ENCODE results near the gene ZFAND5.

The ZFAND5 gene

GRCh38 chr9:72356041-72356582 is 8.9 kb downstream of the ZFAND5 start:
- peaks cover 32% of the 10 kb centered on the region for H3K4me1 ChIP-seq (ENCODE audit: low read length)
- no peaks in the 10 kb centered on the region for H3K9me3 ChIP-seq (replicated peaks; ENCODE audit: insufficient read depth, low read length)
- peaks cover 12% of the 10 kb centered on the region for H3F3A ChIP-seq (ENCODE audit: insufficient read depth, low read length)
- H3K9ac ChIP-seq (ENCODE audit: low read length) = no peak overlapping the region
- peaks cover 59% of the 10 kb centered on the region for H3K79me2 ChIP-seq (ENCODE audit: low read length)
- peaks cover 43% of the 10 kb centered on the region for H3K36me3 ChIP-seq (replicated peaks; ENCODE audit: insufficient read depth, low read length)
- H3K27me3 ChIP-seq (replicated peaks; ENCODE audit: insufficient read depth, low read length) = no peaks in the 10 kb centered on the region
- no peak for DNase-seq
- H3K9me2 ChIP-seq (replicated peaks; ENCODE audit: insufficient read depth, low read length) = no peaks in the 10 kb centered on the region
- H3K27ac ChIP-seq (ENCODE audit: low read length) = no peak overlapping the region
- H4K20me1 ChIP-seq (ENCODE audit: insufficient read depth, low read length) = peaks cover 38% of the 10 kb centered on the region
- H2AFZ ChIP-seq (ENCODE audit: low read length) = no peak overlapping the region
- H3K4me2 ChIP-seq (ENCODE audit: low read depth, low read length) = no peak overlapping the region
- no peak overlapping the region for H3K4me3 ChIP-seq (ENCODE audit: low read length)
- TF ChIP-seq CTCF (IDR thresholded peaks at IDR 0.05; ENCODE audit: low read length) (no peak), EZH2phosphoT487 (IDR thresholded peaks at IDR 0.05; ENCODE audit: low read length) (no peak), EZH2 (optimal IDR thresholded peaks at IDR 0.05; ENCODE audit: low read depth, low read length) (no peak)

GRCh38 chr9:72355153-72355552 is 9.9 kb downstream of the ZFAND5 start:
- H2AFZ ChIP-seq (ENCODE audit: low read length) = no peak overlapping the region
- peaks cover 28% of the 10 kb centered on the region for H4K20me1 ChIP-seq (ENCODE audit: insufficient read depth, low read length)
- H3K9ac ChIP-seq (ENCODE audit: low read length) = no peak overlapping the region
- no peaks in the 10 kb centered on the region for H3K9me3 ChIP-seq (replicated peaks; ENCODE audit: insufficient read depth, low read length)
- no peaks in the 10 kb centered on the region for H3K27me3 ChIP-seq (replicated peaks; ENCODE audit: insufficient read depth, low read length)
- peaks cover 15% of the 10 kb centered on the region for H3F3A ChIP-seq (ENCODE audit: insufficient read depth, low read length)
- TF ChIP-seq EZH2 (optimal IDR thresholded peaks at IDR 0.05; ENCODE audit: low read depth, low read length) (no peak), EZH2phosphoT487 (IDR thresholded peaks at IDR 0.05; ENCODE audit: low read length) (no peak), CTCF (IDR thresholded peaks at IDR 0.05; ENCODE audit: low read length) (no peak)
- DNase-seq = no peak
- H3K4me2 ChIP-seq (ENCODE audit: low read depth, low read length) = no peak overlapping the region
- H3K9me2 ChIP-seq (replicated peaks; ENCODE audit: insufficient read depth, low read length) = no peaks in the 10 kb centered on the region
- no peak overlapping the region for H3K4me3 ChIP-seq (ENCODE audit: low read length)
- H3K27ac ChIP-seq (ENCODE audit: low read length) = no peak overlapping the region
- H3K36me3 ChIP-seq (replicated peaks; ENCODE audit: insufficient read depth, low read length) = peaks cover 39% of the 10 kb centered on the region
- peaks cover 49% of the 10 kb centered on the region for H3K79me2 ChIP-seq (ENCODE audit: low read length)
- peaks cover 23% of the 10 kb centered on the region for H3K4me1 ChIP-seq (ENCODE audit: low read length)

GRCh38 chr9:72354704-72355103 is 10.3 kb downstream of the ZFAND5 start:
- Histone ChIP-seq H3K4me2 (ENCODE audit: low read depth, low read length) (no peak overlapping the region), H3K9ac (ENCODE audit: low read length) (no peak overlapping the region), H3K79me2 (ENCODE audit: low read length) (peaks cover 44% of the 10 kb centered on the region), H3F3A (ENCODE audit: insufficient read depth, low read length) (peaks cover 18% of the 10 kb centered on the region), H3K9me3 (replicated peaks; ENCODE audit: insufficient read depth, low read length) (no peaks in the 10 kb centered on the region), H4K20me1 (ENCODE audit: insufficient read depth, low read length) (peaks cover 24% of the 10 kb centered on the region), H3K27ac (ENCODE audit: low read length) (no peak overlapping the region), H3K4me3 (ENCODE audit: low read length) (no peak overlapping the region), H2AFZ (ENCODE audit: low read length) (no peak overlapping the region), H3K9me2 (replicated peaks; ENCODE audit: insufficient read depth, low read length) (no peaks in the 10 kb centered on the region), H3K27me3 (replicated peaks; ENCODE audit: insufficient read depth, low read length) (no peaks in the 10 kb centered on the region), H3K36me3 (replicated peaks; ENCODE audit: insufficient read depth, low read length) (peaks cover 35% of the 10 kb centered on the region), H3K4me1 (ENCODE audit: low read length) (peaks cover 19% of the 10 kb centered on the region)
- TF ChIP-seq EZH2phosphoT487 (IDR thresholded peaks at IDR 0.05; ENCODE audit: low read length) = no peak
- no peak for TF ChIP-seq EZH2 (optimal IDR thresholded peaks at IDR 0.05; ENCODE audit: low read depth, low read length)
- TF ChIP-seq CTCF (IDR thresholded peaks at IDR 0.05; ENCODE audit: low read length) = no peak
- DNase-seq = no peak
